K562 (cell line): ENCODE measurements around the gene POPDC3. TPM values are rescaled to one million over a fixed set of nuclear protein-coding genes. Genes with fewer than 3 reads are reported as not detected.

Source experiments
- ATAC-seq: fragments of 200-7000 bp; cut with Tn5 transposase; 3 replicates; pipeline ENCODE4 v1.9.1; 2020; ENCODE audit warnings: moderate library complexity
- BruUV-seq: library from RNA; stranded (reverse); fragments of 400-500 nt; replicated peaks from 2 replicates; lab custom pipeline; 2021; lab: Mats Ljungman, UMichigan
- CTCF ChIA-PET: fragments of 300-600 bp; formaldehyde crosslinking; extraction: SDS; loops from one replicate; lab custom pipeline; 2021; ENCODE audit warnings: low intra/inter-chr PET ratio; lab: Yijun Ruan, JAX
- POLR2A ChIA-PET: fragments of 300-600, 350-650 bp; sonication (Branson Sonifier 250); formaldehyde crosslinking; extraction: SDS; loops from one replicate; lab custom pipeline; 2021; ENCODE audit warnings: antibody characterized with exemption, inconsistent platforms; lab: Yijun Ruan, JAX
- DNase-seq, 4 experiments: peaks; one replicate each; pipeline versions ENCODE4 v3.0.0 to v3.0.0-alpha.2; 2011 to 2018; ENCODE audit warnings: low spot score in 3 of 4, mixed read lengths in 3 of 4; ENCODE audit errors: extremely low read depth in 1 of 4
- FAIRE-seq: peaks from 2 replicates; lab custom pipeline; 2011; peaks lifted over from hg19 to GRCh38; lab: Jason Lieb, UNC
- H2AFZ ChIP-seq: 2 replicates; pipeline ENCODE4 v1.6.0; 2011; ENCODE audit warnings: low read depth, low read length, control low read depth, inconsistent platforms
- H3K27ac ChIP-seq: fragments of 200-600 bp; 3 replicates; pipeline ENCODE4 v1.8.0; 2011; ENCODE audit warnings: low read depth, mild to moderate bottlenecking, control low read depth, inconsistent platforms, low read length, moderate library complexity, mixed read lengths; ENCODE audit errors: extremely low read depth
- H3K27me3 ChIP-seq, 2 experiments: fragments of 300-600 bp in 1 of 2; 2 replicates in 1 of 2; 3 replicates in 1 of 2; pipeline versions ENCODE4 v1.6.0 to v1.8.0; 2011; ENCODE audit warnings: inconsistent platforms in 2 of 2, low read length in 2 of 2, mild to moderate bottlenecking in 1 of 2, mixed read lengths in 1 of 2, moderate library complexity in 1 of 2; ENCODE audit not compliant: control insufficient read depth in 2 of 2, insufficient read depth in 2 of 2
- H3K36me3 ChIP-seq: fragments of 300-600 bp; 3 replicates; pipeline ENCODE4 v1.8.0; 2011; ENCODE audit warnings: mild to moderate bottlenecking, low read length, inconsistent platforms; ENCODE audit not compliant: control insufficient read depth, insufficient read depth
- H3K4me1 ChIP-seq, 2 experiments: fragments of 200-600 bp in 1 of 2; replicated peaks in 1 of 2; 2 replicates in 1 of 2; 3 replicates in 1 of 2; pipeline versions ENCODE4 v1.5.1 to v1.8.0; 2011; ENCODE audit warnings: inconsistent platforms in 2 of 2, low read length in 2 of 2, mild to moderate bottlenecking in 1 of 2, mixed read lengths in 1 of 2, moderate library complexity in 1 of 2; ENCODE audit not compliant: control insufficient read depth in 2 of 2, insufficient read depth in 2 of 2
- H3K4me2 ChIP-seq: 2 replicates; pipeline ENCODE4 v1.6.1; 2011; ENCODE audit warnings: low read length, control low read depth, inconsistent platforms, mixed read lengths; ENCODE audit not compliant: insufficient read depth
- H3K4me3 ChIP-seq: fragments of 200-600 bp; sonication (generic), shearing (Covaris generic); 2 replicates; pipeline ENCODE4 v1.5.1; 2016; ENCODE audit warnings: control low read depth, inconsistent platforms
- H3K79me2 ChIP-seq: fragments of 200-600 bp; 3 replicates; pipeline ENCODE4 v1.8.0; 2011; ENCODE audit warnings: low read length, inconsistent platforms; ENCODE audit not compliant: control insufficient read depth, insufficient read depth
- H3K9ac ChIP-seq, 2 experiments: 2 replicates each; pipeline versions ENCODE4 v1.6.0 to v1.6.1; 2011; ENCODE audit warnings: low read depth in 2 of 2, low read length in 2 of 2, control low read depth in 1 of 2, inconsistent platforms in 1 of 2, mild to moderate bottlenecking in 1 of 2, mixed read lengths in 1 of 2; ENCODE audit not compliant: insufficient read depth in 1 of 2
- H3K9me1 ChIP-seq: one replicate; pipeline ENCODE4 v1.6.0; 2011; ENCODE audit warnings: inconsistent platforms, mild to moderate bottlenecking, low read length, moderate library complexity; ENCODE audit not compliant: control insufficient read depth, insufficient read depth
- H3K9me3 ChIP-seq: replicated peaks from 2 replicates; pipeline ENCODE4 v1.5.1; 2011; ENCODE audit warnings: low read depth, low read length, inconsistent platforms; ENCODE audit not compliant: control insufficient read depth, insufficient read depth
- H4K20me1 ChIP-seq: replicated peaks from 2 replicates; pipeline ENCODE4 v1.6.1; 2011; ENCODE audit warnings: low read length, inconsistent platforms, mixed read lengths; ENCODE audit not compliant: control insufficient read depth, insufficient read depth
- ARID1B ChIP-seq: fragments of 450-650 bp; IDR thresholded peaks from 2 replicates; pipeline ENCODE4 v1.6.1; 2016; ENCODE audit warnings: antibody characterized with exemption, mild to moderate bottlenecking, inconsistent platforms
- BACH1 ChIP-seq: fragments of 200-800 bp; sonication (Bioruptor generic); IDR thresholded peaks from 2 replicates; pipeline ENCODE4 v1.6.1; 2016; ENCODE audit warnings: missing genetic modification characterization, missing compliant biosample characterization
- C11orf30 ChIP-seq: fragments of 450-650 bp; IDR thresholded peaks from 2 replicates; pipeline ENCODE4 v1.6.1; 2016; ENCODE audit warnings: low read depth, mild to moderate bottlenecking
- PKNOX1 ChIP-seq: fragments of 450-650 bp; IDR thresholded peaks from 2 replicates; pipeline ENCODE4 v1.6.1; 2016
- SMARCE1 ChIP-seq: fragments of 450-650 bp; IDR thresholded peaks from 2 replicates; pipeline ENCODE4 v1.7.1; 2016; ENCODE audit warnings: mild to moderate bottlenecking
- WGBS: fragments of 100-300 bp; shearing (Covaris generic); methylation state at CpG from one replicate; pipeline ENCODE4 v1.1.6; 2016; ENCODE audit warnings: low coverage, mixed read lengths; ENCODE audit not compliant: insufficient coverage; ENCODE audit errors: missing lambda C conversion rate; 5-methylcytosine and 5-hydroxymethylcytosine counted together
- in situ Hi-C: fragments of 300-500 bp; cut with MboI; formaldehyde crosslinking; loops from 4 replicates; pipeline ENCODE4 v1.15.0; 2018; ENCODE audit warnings: inconsistent platforms, mixed read lengths
- intact Hi-C: fragments of 100-400 bp; cut with micrococcal nuclease; formaldehyde crosslinking; loops from 2 replicates; pipeline ENCODE4 v1.14.2; 2022
- polyA plus RNA-seq, 8 experiments: library from polyadenylated mRNA; depleted of rRNA in 4 of 8; stranded (reverse) in 5 of 8; unstranded in 3 of 8; fragments of >200 nt; fragmentation: Nextera tagmentation in 2 of 8; fragmentation: Illumina TruSeq in 1 of 8; extraction: Ambion mirVana in 2 of 8; extraction: Trizol in 1 of 8; gene quantifications; 2 replicates each; pipeline versions ENCODE4 v1.2.1 to v1.2.3, GENCODE V29; 2011 to 2014; ENCODE audit warnings: inconsistent platforms in 1 of 8, missing spikeins in 1 of 8
- total RNA-seq, 7 experiments: library from RNA; depleted of rRNA in 6 of 7; stranded (reverse); fragments of >200 nt in 6 of 7; fragmentation: Illumina TruSeq in 2 of 7; extraction: Trizol in 2 of 7; gene quantifications; 2 replicates each; pipeline versions ENCODE4 v1.2.1 to v1.2.3, GENCODE V29; 2011 to 2021; ENCODE audit warnings: low replicate concordance in 1 of 7

Gene POPDC3
- total and polyA plus RNA-seq, 9 of the 15 experiments (the other 6 are each of a cell fraction or from before 2014, with no cell fraction given): 4.0 to 11.8 (median 5.4) TPM

DNA sequence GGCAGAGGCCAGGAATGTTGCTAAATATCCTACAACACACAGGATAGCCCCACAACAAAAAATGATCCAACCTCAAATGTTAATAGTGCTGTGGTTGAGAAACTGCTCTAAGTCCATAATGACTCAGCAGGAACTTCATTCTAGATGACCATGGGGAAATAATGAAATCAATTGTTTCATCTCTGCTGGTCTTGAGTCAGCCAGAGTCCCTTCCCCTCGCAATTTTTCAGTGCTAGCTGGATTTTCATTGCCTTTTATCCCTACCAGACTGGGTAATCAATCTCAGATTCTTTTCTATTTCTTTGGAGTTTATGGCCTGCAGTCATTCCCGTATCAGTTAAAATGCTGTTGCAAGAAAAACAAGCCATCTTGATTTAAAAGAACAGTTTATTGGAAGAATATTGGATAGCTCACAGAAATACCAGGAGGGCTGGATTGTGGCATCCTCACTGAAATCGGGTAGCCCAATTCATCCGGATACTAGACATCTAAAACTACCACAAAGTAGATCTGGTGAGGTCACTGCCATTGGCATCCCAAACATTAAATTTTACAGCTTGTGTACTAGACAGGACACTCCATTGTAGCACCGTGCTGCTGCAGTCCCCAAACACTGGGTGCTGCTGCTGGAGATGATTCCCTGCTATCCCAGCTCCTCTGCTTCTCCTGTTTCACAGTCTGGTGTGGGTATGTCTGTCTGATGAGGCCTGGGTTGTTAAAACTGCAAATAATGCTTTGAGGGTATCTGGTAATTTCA is 30.3 kb upstream of the POPDC3 start (continued):
- peak; percentile 82 for TF ChIP-seq BACH1 (tag)
- peak; percentile 13; the same call in 1 of the 2 replicates for TF ChIP-seq ARID1B
- TF ChIP-seq C11orf30: peak; percentile 88
- peak; percentile 55; the same call in 1 of the 2 replicates for TF ChIP-seq SMARCE1

DNA sequence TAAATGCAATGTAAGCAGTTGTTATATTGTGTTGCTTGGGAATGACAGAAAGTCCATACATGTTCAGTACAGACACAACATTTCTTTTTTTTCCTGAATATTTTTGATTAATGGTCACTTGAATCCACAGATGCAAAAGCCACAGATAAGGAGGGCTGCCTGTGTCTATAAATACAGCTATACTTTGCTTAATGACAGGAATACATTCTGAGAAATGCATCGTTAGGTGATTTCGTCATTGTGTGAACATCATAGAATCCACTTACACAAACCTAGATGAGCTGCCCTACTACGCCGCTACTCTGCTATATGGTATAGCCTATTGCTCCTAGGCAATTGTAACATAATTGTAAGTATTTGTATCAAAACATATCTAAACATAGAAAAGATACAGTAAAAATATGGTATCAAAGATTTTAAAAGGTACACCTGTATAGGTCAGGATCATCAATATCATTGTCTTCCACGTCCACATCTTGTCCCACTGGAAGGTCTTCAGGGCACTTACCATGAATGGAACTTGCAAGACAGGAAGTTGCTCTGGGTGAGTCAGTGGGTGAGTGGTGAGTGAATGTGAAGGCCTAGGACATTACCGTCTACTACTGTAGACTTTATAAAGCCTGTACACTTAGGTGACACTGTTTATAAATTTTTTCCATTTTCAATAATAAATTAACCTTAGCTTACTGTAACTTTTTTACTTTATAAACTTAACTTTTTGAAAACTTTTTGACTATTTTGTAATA is 27.9 kb upstream of the POPDC3 start:
- no peaks in the 10 kb centered on the region for H3K9me1 ChIP-seq
- ChIA-PET POLR2A (interaction anchor here (0.6 kb wide), 1 partner anchor 171 kb away, joined by 3 read pairs; no protein-coding TSS in a partner anchor), CTCF (no interaction called here)
- FAIRE-seq (no peak), ATAC-seq (no peak), DNase-seq (no peak)
- no TSS peak for BruUV-seq
- TF ChIP-seq PKNOX1: no peak
- H4K20me1 ChIP-seq: no peaks in the 10 kb centered on the region
- H3K27ac ChIP-seq: no peak overlapping the region
- 48% methylated on average over 6 of the region's 6 CpGs for WGBS
- no peak overlapping the region for H3K9ac ChIP-seq
- H3K27me3 ChIP-seq: no peaks in the 10 kb centered on the region
- H3K4me1 ChIP-seq: peaks cover 0 to 15% of the 10 kb centered on the region in 2 experiments; a peak in 3 of 5 replicates
- no peak overlapping the region for H3K4me3 ChIP-seq
- no peak overlapping the region for H2AFZ ChIP-seq
- no peaks in the 10 kb centered on the region for H3K9me3 ChIP-seq
- intact Hi-C loops: no loop called here
- H3K36me3 ChIP-seq: no peaks in the 10 kb centered on the region
- in situ Hi-C loops: no loop called here
- H3K79me2 ChIP-seq: no peaks in the 10 kb centered on the region
- no peak overlapping the region for H3K4me2 ChIP-seq
